A549 (cell line): Measurements from ENCODE around the gene RFX3. TPM values are rescaled to one million over a fixed set of nuclear protein-coding genes. Genes with fewer than 3 reads are reported as not detected.

Experiments used
- ATAC-seq, 2 experiments: fragments of 200-7000 bp in 1 of 2; fragments of >200 bp in 1 of 2; cut with Nextera tagmentation in 1 of 2; cut with Tn5 transposase in 1 of 2; 3 replicates each; pipeline versions ENCODE4 v1.8.0 to v1.9.1; 2018 to 2020; ENCODE audit warnings: mild to moderate bottlenecking in 1 of 2, moderate library complexity in 1 of 2
- CTCF ChIA-PET: fragments of 300-600 bp; sonication (Branson Sonifier 250); formaldehyde crosslinking; extraction: SDS; loops from one replicate; lab custom pipeline; 2021; ENCODE audit warnings: antibody characterized with exemption, inconsistent platforms; lab: Yijun Ruan, JAX
- POLR2A ChIA-PET: fragments of 350-600 bp; formaldehyde crosslinking; extraction: SDS; loops from one replicate; lab custom pipeline; 2021; ENCODE audit warnings: antibody characterized with exemption, inconsistent platforms; lab: Yijun Ruan, JAX
- DNase-seq, 2 experiments: peaks; one replicate each; pipeline versions ENCODE4 v3.0.0 to v3.0.0-alpha.2; 2011 to 2016; ENCODE audit warnings: low read depth in 1 of 2, low spot score in 1 of 2
- FAIRE-seq: peaks from 2 replicates; lab custom pipeline; 2011; peaks lifted over from hg19 to GRCh38; lab: Jason Lieb, UNC
- H3K27ac ChIP-seq, 2 experiments: fragments of >200 bp; sonication (Bioruptor Twin); formaldehyde crosslinking; 3 replicates each; pipeline ENCODE4 v1.5.1; 2016 to 2017
- H3K4me1 ChIP-seq: fragments of >200 bp; sonication (Bioruptor Twin); formaldehyde crosslinking; 3 replicates; pipeline ENCODE4 v1.6.1; 2016
- H3K4me2 ChIP-seq: fragments of >200 bp; sonication (Bioruptor Twin); formaldehyde crosslinking; 3 replicates; pipeline ENCODE4 v1.6.1; 2016
- H3K4me3 ChIP-seq: fragments of >200 bp; sonication (Bioruptor Twin); formaldehyde crosslinking; 3 replicates; pipeline ENCODE4 v1.5.1; 2016
- H3K9me3 ChIP-seq: fragments of >200 bp; sonication (Bioruptor Twin); formaldehyde crosslinking; 3 replicates; pipeline ENCODE4 v1.6.1; 2016
- BHLHE40 ChIP-seq: IDR thresholded peaks from 2 replicates; pipeline ENCODE4 v1.6.1; 2012; ENCODE audit warnings: low read depth, low read length, inconsistent platforms
- CHD2 ChIP-seq: fragments of 150-350 bp; IDR thresholded peaks from 2 replicates; pipeline ENCODE4 v1.6.1; 2014; ENCODE audit warnings: low read length; ENCODE audit not compliant: partially characterized antibody
- CHD4 ChIP-seq: fragments of 200-600 bp; sonication (generic); IDR thresholded peaks from 2 replicates; pipeline ENCODE4 v1.6.1; 2016; ENCODE audit warnings: antibody characterized with exemption, mild to moderate bottlenecking, borderline replicate concordance
- FOSL2 ChIP-seq, 2 experiments: fragments of 450-650 bp in 1 of 2; fragments of >200 bp in 1 of 2; sonication (Bioruptor Twin) in 1 of 2; formaldehyde crosslinking; IDR thresholded peaks; 2 replicates each; pipeline versions ENCODE4 v1.5.0 to v1.6.1; 2016 to 2020; ENCODE audit warnings: mild to moderate bottlenecking in 1 of 2, moderate library complexity in 1 of 2
- JUNB ChIP-seq: fragments of >200 bp; sonication (Bioruptor Twin); formaldehyde crosslinking; IDR thresholded peaks from 2 replicates; pipeline ENCODE4 v1.6.1; 2016
- MAFK ChIP-seq: fragments of 450-650 bp; IDR thresholded peaks from 2 replicates; pipeline ENCODE4 v1.6.1; 2014; ENCODE audit not compliant: partially characterized antibody
- MYC ChIP-seq: IDR thresholded peaks from 2 replicates; pipeline ENCODE4 v1.6.1; 2012; ENCODE audit warnings: mild to moderate bottlenecking, inconsistent platforms, low read length, improper control_type of control experiment, borderline replicate concordance
- POLR2A ChIP-seq: IDR thresholded peaks from 2 replicates; pipeline ENCODE4 v1.6.1; 2012; ENCODE audit warnings: mild to moderate bottlenecking, low read length
- RAD21 ChIP-seq, 2 experiments: fragments of >200 bp in 1 of 2; sonication (Bioruptor Twin) in 1 of 2; formaldehyde crosslinking in 1 of 2; IDR thresholded peaks in 1 of 2; conservative IDR thresholded peaks in 1 of 2; 2 replicates in 1 of 2; 3 replicates in 1 of 2; pipeline ENCODE4 v1.6.1; 2012 to 2018; ENCODE audit warnings: inconsistent platforms in 1 of 2
- RARB ChIP-seq: fragments of 250-450 bp; sonication (Bioruptor Pico); IDR thresholded peaks from 2 replicates; pipeline ENCODE4 v1.8.0; 2021; ENCODE audit warnings: mild to moderate bottlenecking, moderate library complexity
- RCOR1 ChIP-seq: fragments of 150-350 bp; IDR thresholded peaks from 2 replicates; pipeline ENCODE4 v1.6.1; 2014; ENCODE audit warnings: antibody characterized with exemption, low read length, low read depth
- SMC3 ChIP-seq: fragments of >200 bp; sonication (Bioruptor Twin); formaldehyde crosslinking; IDR thresholded peaks from 3 replicates; pipeline ENCODE4 v1.6.1; 2018; ENCODE audit warnings: inconsistent platforms
- SREBF2 ChIP-seq: fragments of 450-650 bp; IDR thresholded peaks from 2 replicates; pipeline ENCODE4 v1.6.1; 2014; ENCODE audit warnings: mild to moderate bottlenecking, moderate library complexity
- ZC3H11A ChIP-seq: fragments of 450-650 bp; IDR thresholded peaks from 2 replicates; pipeline ENCODE4 v1.6.1; 2014; ENCODE audit warnings: antibody characterized with exemption, mild to moderate bottlenecking
- WGBS: methylation state at CpG from one replicate; pipeline ENCODE4 v1.1.6; 2017; ENCODE audit errors: missing lambda C conversion rate; 5-methylcytosine and 5-hydroxymethylcytosine counted together
- polyA plus RNA-seq, 4 experiments: library from polyadenylated mRNA; depleted of rRNA in 3 of 4; stranded (reverse); fragments of >200 nt; fragmentation: RNase III in 1 of 4; extraction: RNeasy Plus Mini Kit Qiagen cat#74134 plus additional on column Dnase treatment in 1 of 4; gene quantifications; 2 replicates in 3 of 4; 3 replicates in 1 of 4; pipeline ENCODE4 v1.2.3, GENCODE V29; 2011 to 2017
- TF ChIP-seq, protein P1 (sequence below): fragments of >200 bp; sonication (Bioruptor Twin); formaldehyde crosslinking; IDR thresholded peaks from 3 replicates; pipeline ENCODE4 v1.5.1; 2016
- TF ChIP-seq, protein P2 (sequence below): IDR thresholded peaks from 2 replicates; pipeline ENCODE4 v1.6.1; 2012; ENCODE audit warnings: low read depth, borderline replicate concordance
- TF ChIP-seq, protein P3 (sequence below): fragments of 150-350 bp; IDR thresholded peaks from 2 replicates; pipeline ENCODE4 v1.6.1; 2014; ENCODE audit warnings: low read depth, mild to moderate bottlenecking, low read length
- TF ChIP-seq, protein P4 (sequence below): fragments of 200-600 bp; sonication (generic); IDR thresholded peaks from 2 replicates; pipeline ENCODE4 v1.6.1; 2016; ENCODE audit warnings: antibody characterized with exemption, mild to moderate bottlenecking, moderate library complexity

Gene RFX3
- polyA plus RNA-seq, 2 of the 4 experiments (the other 2 are of a cell fraction), result 1.3 to 7.9 TPM

DNA sequence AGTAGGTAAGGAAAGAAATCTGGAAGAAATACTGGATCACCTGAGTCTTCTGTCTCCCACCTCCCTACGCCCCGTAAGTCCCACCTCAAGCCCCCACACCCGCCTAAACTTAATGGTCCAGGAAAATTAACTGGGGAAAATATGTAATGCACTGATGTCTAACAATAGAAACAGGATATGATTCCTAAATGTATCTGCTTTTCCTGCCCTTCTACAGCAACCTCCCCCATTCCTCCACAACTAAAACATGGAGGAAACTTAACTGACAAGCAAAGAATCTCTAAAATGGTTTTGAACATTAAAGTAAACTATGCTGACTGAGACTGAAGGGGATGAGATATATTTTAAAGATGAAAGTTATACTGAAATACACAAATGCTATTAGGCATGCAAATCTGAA, 10.4 kb downstream of the RFX3 start:
- H3K9me3 ChIP-seq, result no peaks in the 10 kb centered on the region
- TF ChIP-seq BHLHE40 (no peak), RCOR1 (no peak), JUNB (no peak), FOSL2 (IDR thresholded peaks at IDR 0.05) (no peak), FOSL2 (CRISPR knock-in tag; IDR thresholded peaks at IDR 0.05) (no peak), POLR2A (no peak), MYC (no peak), CHD4 (no peak), SREBF2 (no peak), ZC3H11A (no peak)
- TF ChIP-seq, protein P1, sequence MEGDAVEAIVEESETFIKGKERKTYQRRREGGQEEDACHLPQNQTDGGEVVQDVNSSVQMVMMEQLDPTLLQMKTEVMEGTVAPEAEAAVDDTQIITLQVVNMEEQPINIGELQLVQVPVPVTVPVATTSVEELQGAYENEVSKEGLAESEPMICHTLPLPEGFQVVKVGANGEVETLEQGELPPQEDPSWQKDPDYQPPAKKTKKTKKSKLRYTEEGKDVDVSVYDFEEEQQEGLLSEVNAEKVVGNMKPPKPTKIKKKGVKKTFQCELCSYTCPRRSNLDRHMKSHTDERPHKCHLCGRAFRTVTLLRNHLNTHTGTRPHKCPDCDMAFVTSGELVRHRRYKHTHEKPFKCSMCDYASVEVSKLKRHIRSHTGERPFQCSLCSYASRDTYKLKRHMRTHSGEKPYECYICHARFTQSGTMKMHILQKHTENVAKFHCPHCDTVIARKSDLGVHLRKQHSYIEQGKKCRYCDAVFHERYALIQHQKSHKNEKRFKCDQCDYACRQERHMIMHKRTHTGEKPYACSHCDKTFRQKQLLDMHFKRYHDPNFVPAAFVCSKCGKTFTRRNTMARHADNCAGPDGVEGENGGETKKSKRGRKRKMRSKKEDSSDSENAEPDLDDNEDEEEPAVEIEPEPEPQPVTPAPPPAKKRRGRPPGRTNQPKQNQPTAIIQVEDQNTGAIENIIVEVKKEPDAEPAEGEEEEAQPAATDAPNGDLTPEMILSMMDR, result no peak
- TF ChIP-seq, all 56 proteins: peak for 0
- POLR2A ChIA-PET, result interaction anchor here (2.0 kb wide), 1 partner anchor 11 kb away, joined by 14 read pairs; the partner anchor contains the start of gene RFX3
- DNase-seq, result no peak
- ATAC-seq, result no peak
- no peak overlapping the region for H3K27ac ChIP-seq
- H3K4me3 ChIP-seq, result no peak overlapping the region
- WGBS, result 92% methylated on average over 3 of the region's 3 CpGs
- peaks cover 39% of the 10 kb centered on the region for H3K4me1 ChIP-seq
- no peak overlapping the region for H3K4me2 ChIP-seq
- FAIRE-seq, result no peak
- CTCF ChIA-PET, result interaction anchor here (0.7 to 1.0 kb wide), 3 partner anchors 10 to 714 kb away, joined by 3 read pairs; no protein-coding TSS in a partner anchor

DNA sequence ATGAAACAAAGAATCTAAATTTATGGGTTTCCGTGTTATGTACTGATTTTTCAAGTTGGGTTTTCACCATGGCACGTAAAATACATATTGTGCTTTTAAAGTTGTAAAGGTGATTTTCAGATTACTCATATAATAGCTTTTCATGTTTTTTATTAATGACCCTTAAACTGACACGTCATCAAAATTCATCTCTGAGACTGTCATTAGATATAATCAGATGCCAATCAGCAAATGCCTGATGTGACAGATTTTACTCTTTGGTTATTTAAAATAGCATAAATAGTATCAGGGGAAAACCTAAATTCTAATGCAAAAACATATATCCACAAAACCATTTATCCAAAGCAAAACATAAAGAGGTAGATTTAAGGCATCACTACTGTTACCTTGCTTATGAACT, 11.0 kb downstream of the RFX3 start:
- CTCF ChIA-PET, result interaction anchor here (1.0 kb wide), 1 partner anchor 48 kb away, joined by 3 read pairs; no protein-coding TSS in a partner anchor
- DNase-seq, result no peak
- peaks cover 45% of the 10 kb centered on the region for H3K4me1 ChIP-seq
- no peak overlapping the region for H3K27ac ChIP-seq
- no peak overlapping the region for H3K4me2 ChIP-seq
- H3K9me3 ChIP-seq, result no peaks in the 10 kb centered on the region
- POLR2A ChIA-PET, result no interaction called here
- TF ChIP-seq RARB (CRISPR knock-in tag) (no peak), MAFK (peak; percentile 73)
- TF ChIP-seq, all 56 proteins: peak for 1
- H3K4me3 ChIP-seq, result no peak overlapping the region
- FAIRE-seq (peak; percentile 23), ATAC-seq (no peak)
- 89% methylated on average over 3 of the region's 3 CpGs for WGBS

DNA sequence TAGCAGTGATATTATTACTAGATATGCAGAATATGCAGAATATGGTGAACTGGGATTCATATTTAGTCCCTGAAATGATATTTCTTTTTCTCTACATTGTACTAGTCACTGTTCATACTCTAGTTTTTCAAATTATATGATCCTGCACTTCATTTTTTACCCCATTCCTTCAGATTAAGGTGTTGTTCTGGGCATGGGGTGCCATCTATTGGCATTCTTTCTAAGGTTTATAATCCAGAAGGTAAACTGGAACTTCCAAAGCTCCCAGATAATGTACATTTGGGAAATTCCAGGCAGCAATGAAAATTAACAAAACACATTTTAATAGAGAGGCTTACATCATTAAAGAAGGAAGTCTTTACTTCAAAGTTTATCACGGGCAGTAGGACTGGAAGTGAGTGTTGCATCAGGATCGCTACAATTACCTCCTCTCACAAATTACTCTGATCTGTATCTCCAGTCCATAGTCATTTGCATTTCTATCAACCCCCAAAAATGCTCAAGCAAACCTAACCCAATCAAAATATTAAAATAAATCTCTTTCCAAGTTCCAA, 12.5 kb downstream of the RFX3 start:
- H3K4me1 ChIP-seq, result peaks cover 52% of the 10 kb centered on the region
- CTCF ChIA-PET, result interaction anchor here (0.6 to 1.5 kb wide), 3 partner anchors 9 to 162 kb away, joined by 3 to 4 read pairs (median 3); no protein-coding TSS in a partner anchor
- POLR2A ChIA-PET, result interaction anchor here (1.4 kb wide), 1 partner anchor 13 kb away, joined by 4 read pairs; the partner anchor contains the start of gene RFX3
- no peak for ATAC-seq
- no peaks in the 10 kb centered on the region for H3K9me3 ChIP-seq
- peak overlapping the region; percentile 6; the same call in 2 of the 3 replicates for H3K4me2 ChIP-seq
- no peak for DNase-seq
- no peak overlapping the region for H3K4me3 ChIP-seq
- TF ChIP-seq, protein P1, result peak; percentile 24
- TF ChIP-seq, protein P2, sequence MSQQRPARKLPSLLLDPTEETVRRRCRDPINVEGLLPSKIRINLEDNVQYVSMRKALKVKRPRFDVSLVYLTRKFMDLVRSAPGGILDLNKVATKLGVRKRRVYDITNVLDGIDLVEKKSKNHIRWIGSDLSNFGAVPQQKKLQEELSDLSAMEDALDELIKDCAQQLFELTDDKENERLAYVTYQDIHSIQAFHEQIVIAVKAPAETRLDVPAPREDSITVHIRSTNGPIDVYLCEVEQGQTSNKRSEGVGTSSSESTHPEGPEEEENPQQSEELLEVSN, result no peak
- no peak for TF ChIP-seq CHD2
- TF ChIP-seq, protein P3, sequence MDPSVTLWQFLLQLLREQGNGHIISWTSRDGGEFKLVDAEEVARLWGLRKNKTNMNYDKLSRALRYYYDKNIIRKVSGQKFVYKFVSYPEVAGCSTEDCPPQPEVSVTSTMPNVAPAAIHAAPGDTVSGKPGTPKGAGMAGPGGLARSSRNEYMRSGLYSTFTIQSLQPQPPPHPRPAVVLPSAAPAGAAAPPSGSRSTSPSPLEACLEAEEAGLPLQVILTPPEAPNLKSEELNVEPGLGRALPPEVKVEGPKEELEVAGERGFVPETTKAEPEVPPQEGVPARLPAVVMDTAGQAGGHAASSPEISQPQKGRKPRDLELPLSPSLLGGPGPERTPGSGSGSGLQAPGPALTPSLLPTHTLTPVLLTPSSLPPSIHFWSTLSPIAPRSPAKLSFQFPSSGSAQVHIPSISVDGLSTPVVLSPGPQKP, result no peak
- TF ChIP-seq SMC3, result 0 out of 3 replicates have a peak, but pooled peaks have one; percentile 15
- TF ChIP-seq RAD21 (conservative IDR thresholded peaks at IDR 0.05 in 1 of 2, IDR thresholded peaks at IDR 0.05 in 1 of 2), result peak; percentile 45 to 50; a peak in 2 of 5 replicates
- TF ChIP-seq, protein P4, sequence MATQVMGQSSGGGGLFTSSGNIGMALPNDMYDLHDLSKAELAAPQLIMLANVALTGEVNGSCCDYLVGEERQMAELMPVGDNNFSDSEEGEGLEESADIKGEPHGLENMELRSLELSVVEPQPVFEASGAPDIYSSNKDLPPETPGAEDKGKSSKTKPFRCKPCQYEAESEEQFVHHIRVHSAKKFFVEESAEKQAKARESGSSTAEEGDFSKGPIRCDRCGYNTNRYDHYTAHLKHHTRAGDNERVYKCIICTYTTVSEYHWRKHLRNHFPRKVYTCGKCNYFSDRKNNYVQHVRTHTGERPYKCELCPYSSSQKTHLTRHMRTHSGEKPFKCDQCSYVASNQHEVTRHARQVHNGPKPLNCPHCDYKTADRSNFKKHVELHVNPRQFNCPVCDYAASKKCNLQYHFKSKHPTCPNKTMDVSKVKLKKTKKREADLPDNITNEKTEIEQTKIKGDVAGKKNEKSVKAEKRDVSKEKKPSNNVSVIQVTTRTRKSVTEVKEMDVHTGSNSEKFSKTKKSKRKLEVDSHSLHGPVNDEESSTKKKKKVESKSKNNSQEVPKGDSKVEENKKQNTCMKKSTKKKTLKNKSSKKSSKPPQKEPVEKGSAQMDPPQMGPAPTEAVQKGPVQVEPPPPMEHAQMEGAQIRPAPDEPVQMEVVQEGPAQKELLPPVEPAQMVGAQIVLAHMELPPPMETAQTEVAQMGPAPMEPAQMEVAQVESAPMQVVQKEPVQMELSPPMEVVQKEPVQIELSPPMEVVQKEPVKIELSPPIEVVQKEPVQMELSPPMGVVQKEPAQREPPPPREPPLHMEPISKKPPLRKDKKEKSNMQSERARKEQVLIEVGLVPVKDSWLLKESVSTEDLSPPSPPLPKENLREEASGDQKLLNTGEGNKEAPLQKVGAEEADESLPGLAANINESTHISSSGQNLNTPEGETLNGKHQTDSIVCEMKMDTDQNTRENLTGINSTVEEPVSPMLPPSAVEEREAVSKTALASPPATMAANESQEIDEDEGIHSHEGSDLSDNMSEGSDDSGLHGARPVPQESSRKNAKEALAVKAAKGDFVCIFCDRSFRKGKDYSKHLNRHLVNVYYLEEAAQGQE, result no peak
- TF ChIP-seq, all 56 proteins: peak for 3
- FAIRE-seq, result no peak
- H3K27ac ChIP-seq, result 0 out of 6 replicates have a peak overlapping the region, but pooled peaks of 1 of the 2 experiments have one; percentile 4
- WGBS, result 66% methylated on average over 2 of the region's 2 CpGs
